Vagina (tissue), 2 donors: ENCODE results near the gene SEMA3A. TPM values are rescaled to one million over a fixed set of nuclear protein-coding genes. Genes with fewer than 3 reads are reported as not detected.

Experiments
- DNase-seq, 2 donors: peaks; one replicate each; pipeline ENCODE4 v3.0.0-alpha.2; 2017; ENCODE audit errors: extremely low spot score in 2 of 2
- H3K27ac ChIP-seq: fragments of 200-600 bp; sonication (generic); one replicate; pipeline ENCODE4 v1.5.1; 2019
- H3K27me3 ChIP-seq: fragments of 200-600 bp; sonication (generic); one replicate; pipeline ENCODE4 v1.5.1; 2019
- H3K36me3 ChIP-seq, 2 donors: fragments of 200-600 bp; sonication (generic); one replicate each; pipeline ENCODE4 v1.5.1; 2017 to 2019
- H3K4me1 ChIP-seq: fragments of 200-600 bp; sonication (generic); one replicate; pipeline ENCODE4 v1.5.1; 2019
- H3K4me3 ChIP-seq, 2 donors: fragments of 200-600 bp; sonication (generic); 1 replicate in 1 of 2; 2 replicates in 1 of 2; pipeline ENCODE4 v1.5.1; 2016 to 2019
- H3K9me3 ChIP-seq: fragments of 200-600 bp; sonication (generic); one replicate; pipeline ENCODE4 v1.5.1; 2019
- CTCF ChIP-seq, 3 experiments: fragments of 450-650 bp in 2 of 3; fragments of 200-600 bp in 1 of 3; sonication (generic) in 1 of 3; IDR thresholded peaks; one replicate each; pipeline ENCODE4 v1.5.1; 2017 to 2019; ENCODE audit warnings: antibody characterized with exemption in 3 of 3, mild to moderate bottlenecking in 2 of 3, moderate library complexity in 2 of 3
- POLR2A ChIP-seq, 2 donors: fragments of 450-650 bp; IDR thresholded peaks; one replicate each; pipeline ENCODE4 v1.6.1; 2017; ENCODE audit warnings: antibody characterized with exemption in 2 of 2, mild to moderate bottlenecking in 2 of 2, moderate library complexity in 2 of 2
- POLR2AphosphoS5 ChIP-seq, 2 donors: sonication (generic); formaldehyde crosslinking; IDR thresholded peaks; one replicate each; pipeline ENCODE4 v1.9.0; 2017; ENCODE audit warnings: antibody characterized with exemption in 2 of 2, mild to moderate bottlenecking in 2 of 2, low read depth in 1 of 2; ENCODE audit not compliant: insufficient read depth in 1 of 2
- intact Hi-C: fragments of 100-400 bp; cut with DNase I; formaldehyde crosslinking; loops from one replicate; pipeline ENCODE4 v1.15.1; 2023
- total RNA-seq: library from RNA; depleted of rRNA; stranded (reverse); fragments of >200 nt; gene quantifications from one replicate; pipeline ENCODE4 v1.2.3, GENCODE V29; 2016

Gene SEMA3A
- total RNA-seq, 1 donor from 2014 or later, result 3.4 TPM

- no peak for DNase-seq
- intact Hi-C loops, result no loop called here
- H3K9me3 ChIP-seq, result no peaks in the 10 kb centered on the region
- no peaks in the 10 kb centered on the region for H3K4me1 ChIP-seq
- H3K4me3 ChIP-seq, result no peak overlapping the region
- TF ChIP-seq POLR2AphosphoS5 (IDR thresholded peaks at IDR 0.05; ENCODE audit: insufficient read depth in 1 of 2, low read depth in 1 of 2) (no peak), CTCF (IDR thresholded peaks at IDR 0.05) (no peak), POLR2A (IDR thresholded peaks at IDR 0.05) (no peak)
- H3K27me3 ChIP-seq, result no peaks in the 10 kb centered on the region
- no peak overlapping the region for H3K27ac ChIP-seq
- no peaks in the 10 kb centered on the region for H3K36me3 ChIP-seq
These were observed 17.9 kb downstream of the SEMA3A start for GRCh38 chr7:84176716-84177115.

GRCh38 chr7:84175461-84175860 lies 19.1 kb downstream of the SEMA3A start:
- no peak for DNase-seq
- H3K4me1 ChIP-seq, result no peaks in the 10 kb centered on the region
- no peaks in the 10 kb centered on the region for H3K27me3 ChIP-seq
- TF ChIP-seq CTCF (IDR thresholded peaks at IDR 0.05) (no peak), POLR2AphosphoS5 (IDR thresholded peaks at IDR 0.05; ENCODE audit: insufficient read depth in 1 of 2, low read depth in 1 of 2) (no peak), POLR2A (IDR thresholded peaks at IDR 0.05) (no peak)
- intact Hi-C loops, result no loop called here
- H3K4me3 ChIP-seq, result no peak overlapping the region
- H3K36me3 ChIP-seq, result no peaks in the 10 kb centered on the region
- no peak overlapping the region for H3K27ac ChIP-seq
- H3K9me3 ChIP-seq, result no peaks in the 10 kb centered on the region

- Histone ChIP-seq H3K4me1 (no peaks in the 10 kb centered on the region), H3K36me3 (no peaks in the 10 kb centered on the region), H3K27ac (no peak overlapping the region), H3K27me3 (no peaks in the 10 kb centered on the region), H3K9me3 (no peaks in the 10 kb centered on the region), H3K4me3 (no peak overlapping the region)
- TF ChIP-seq POLR2AphosphoS5 (IDR thresholded peaks at IDR 0.05; ENCODE audit: insufficient read depth in 1 of 2, low read depth in 1 of 2) (no peak), POLR2A (IDR thresholded peaks at IDR 0.05) (no peak), CTCF (IDR thresholded peaks at IDR 0.05) (no peak)
- intact Hi-C loops, result no loop called here
- no peak for DNase-seq
These were observed 23.9 kb downstream of the SEMA3A start for GRCh38 chr7:84170646-84171045.

GRCh38 chr7:84162584-84162983 lies 32.0 kb downstream of the SEMA3A start:
- Histone ChIP-seq H3K27me3 (no peaks in the 10 kb centered on the region), H3K4me3 (no peak overlapping the region), H3K4me1 (no peaks in the 10 kb centered on the region), H3K9me3 (no peaks in the 10 kb centered on the region), H3K36me3 (no peaks in the 10 kb centered on the region), H3K27ac (no peak overlapping the region)
- TF ChIP-seq CTCF (IDR thresholded peaks at IDR 0.05) (no peak), POLR2A (IDR thresholded peaks at IDR 0.05) (no peak), POLR2AphosphoS5 (IDR thresholded peaks at IDR 0.05; ENCODE audit: insufficient read depth in 1 of 2, low read depth in 1 of 2) (no peak)
- no peak for DNase-seq
- intact Hi-C loops, result no loop called here

- no peak for DNase-seq
- TF ChIP-seq POLR2AphosphoS5 (IDR thresholded peaks at IDR 0.05; ENCODE audit: insufficient read depth in 1 of 2, low read depth in 1 of 2) (no peak), CTCF (IDR thresholded peaks at IDR 0.05) (no peak), POLR2A (IDR thresholded peaks at IDR 0.05) (no peak)
- H3K4me1 ChIP-seq, result no peaks in the 10 kb centered on the region
- H3K27ac ChIP-seq, result no peak overlapping the region
- intact Hi-C loops, result no loop called here
- no peak overlapping the region for H3K4me3 ChIP-seq
- no peaks in the 10 kb centered on the region for H3K36me3 ChIP-seq
- no peaks in the 10 kb centered on the region for H3K9me3 ChIP-seq
- H3K27me3 ChIP-seq, result no peaks in the 10 kb centered on the region
These were observed 32.5 kb downstream of the SEMA3A start for GRCh38 chr7:84162125-84162524.
